Upper lobe of right lung (tissue), 1 donor: Measurements from ENCODE around the gene OR2F2. TPM values are rescaled to one million over a fixed set of nuclear protein-coding genes. Genes with fewer than 3 reads are reported as not detected.

Experiments
- ATAC-seq: fragments of 200-7000 bp; cut with Tn5 transposase; one replicate; pipeline ENCODE4 v1.9.1; 2020; ENCODE audit warnings: mild to moderate bottlenecking, moderate library complexity
- DNase-seq: peaks from one replicate; pipeline ENCODE4 v3.0.0-alpha.2; 2020
- H3K27ac ChIP-seq: fragments of 200-600 bp; one replicate; pipeline ENCODE4 v1.8.0; 2022
- H3K27me3 ChIP-seq: fragments of 200-600 bp; one replicate; pipeline ENCODE4 v1.8.0; 2022; ENCODE audit warnings: mild to moderate bottlenecking
- H3K36me3 ChIP-seq: fragments of 200-600 bp; one replicate; pipeline ENCODE4 v1.8.0; 2022
- H3K4me1 ChIP-seq: fragments of 200-600 bp; one replicate; pipeline ENCODE4 v1.8.0; 2022
- H3K4me3 ChIP-seq: fragments of 200-600 bp; one replicate; pipeline ENCODE4 v1.8.0; 2022; ENCODE audit warnings: mild to moderate bottlenecking
- H3K9me3 ChIP-seq: fragments of 200-600 bp; one replicate; pipeline ENCODE4 v1.8.0; 2022
- intact Hi-C: fragments of 100-400 bp; cut with DNase I; formaldehyde crosslinking; loops from one replicate; pipeline ENCODE4 v1.11.0; 2022
- total RNA-seq: library from RNA; stranded (reverse); fragmentation: NEBNext Ultra II Directional; extraction: Animal tissue kit (Norgen Biotek cat#: 25700); gene quantifications from one replicate; pipeline ENCODE4 v1.2.1, GENCODE V29; 2021
- TF ChIP-seq, protein P1 (sequence below): fragments of 200-600 bp; IDR thresholded peaks from one replicate; pipeline ENCODE4 v1.8.0; 2022; ENCODE audit warnings: antibody characterized with exemption
- donor health status: DM: no; HTN: yes; CAD: no; lungs with severe emphysema.

Gene OR2F2
- total RNA-seq, 1 donor from 2014 or later: not detected

DNA sequence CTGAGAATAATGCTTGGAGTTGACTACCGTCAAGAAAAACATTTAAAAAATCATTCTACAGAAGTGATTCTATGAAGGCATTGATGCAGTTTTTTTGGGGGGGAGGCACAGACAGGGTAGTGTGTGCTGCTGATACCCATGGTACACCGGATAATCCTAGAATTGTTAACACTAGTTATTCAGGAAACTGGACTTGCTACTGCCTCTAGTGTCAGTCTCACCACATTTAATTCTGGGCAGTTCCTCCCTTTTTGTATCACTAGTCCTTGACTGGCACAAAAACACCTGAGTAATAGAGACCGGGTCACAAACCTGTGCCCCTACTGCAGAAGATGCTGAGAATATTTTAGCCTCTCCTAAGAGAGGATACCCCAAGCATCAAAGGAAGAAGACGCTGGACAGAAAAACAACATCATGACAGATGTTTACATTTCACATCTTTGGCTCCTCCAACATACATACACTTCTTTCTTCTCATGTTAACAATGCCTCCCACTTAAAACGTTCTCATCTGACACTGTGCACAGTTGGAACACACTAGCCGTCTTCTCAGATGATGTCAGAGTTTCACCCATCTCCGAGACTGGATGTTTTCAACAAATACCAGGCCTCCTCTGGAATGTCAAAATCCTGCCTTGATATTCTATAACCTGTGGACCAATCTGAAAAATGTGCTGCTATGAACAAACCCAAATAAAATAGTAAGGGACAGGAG is 19.9 kb upstream of the OR2F2 start:
- DNase-seq: no peak
- Histone ChIP-seq H3K4me1 (no peaks in the 10 kb centered on the region), H3K27ac (no peak overlapping the region), H3K36me3 (no peaks in the 10 kb centered on the region), H3K4me3 (no peak overlapping the region), H3K9me3 (no peaks in the 10 kb centered on the region), H3K27me3 (no peaks in the 10 kb centered on the region)
- TF ChIP-seq, protein P1, sequence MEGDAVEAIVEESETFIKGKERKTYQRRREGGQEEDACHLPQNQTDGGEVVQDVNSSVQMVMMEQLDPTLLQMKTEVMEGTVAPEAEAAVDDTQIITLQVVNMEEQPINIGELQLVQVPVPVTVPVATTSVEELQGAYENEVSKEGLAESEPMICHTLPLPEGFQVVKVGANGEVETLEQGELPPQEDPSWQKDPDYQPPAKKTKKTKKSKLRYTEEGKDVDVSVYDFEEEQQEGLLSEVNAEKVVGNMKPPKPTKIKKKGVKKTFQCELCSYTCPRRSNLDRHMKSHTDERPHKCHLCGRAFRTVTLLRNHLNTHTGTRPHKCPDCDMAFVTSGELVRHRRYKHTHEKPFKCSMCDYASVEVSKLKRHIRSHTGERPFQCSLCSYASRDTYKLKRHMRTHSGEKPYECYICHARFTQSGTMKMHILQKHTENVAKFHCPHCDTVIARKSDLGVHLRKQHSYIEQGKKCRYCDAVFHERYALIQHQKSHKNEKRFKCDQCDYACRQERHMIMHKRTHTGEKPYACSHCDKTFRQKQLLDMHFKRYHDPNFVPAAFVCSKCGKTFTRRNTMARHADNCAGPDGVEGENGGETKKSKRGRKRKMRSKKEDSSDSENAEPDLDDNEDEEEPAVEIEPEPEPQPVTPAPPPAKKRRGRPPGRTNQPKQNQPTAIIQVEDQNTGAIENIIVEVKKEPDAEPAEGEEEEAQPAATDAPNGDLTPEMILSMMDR: no peak
- ATAC-seq: no peak
- intact Hi-C loops: no loop called here

DNA sequence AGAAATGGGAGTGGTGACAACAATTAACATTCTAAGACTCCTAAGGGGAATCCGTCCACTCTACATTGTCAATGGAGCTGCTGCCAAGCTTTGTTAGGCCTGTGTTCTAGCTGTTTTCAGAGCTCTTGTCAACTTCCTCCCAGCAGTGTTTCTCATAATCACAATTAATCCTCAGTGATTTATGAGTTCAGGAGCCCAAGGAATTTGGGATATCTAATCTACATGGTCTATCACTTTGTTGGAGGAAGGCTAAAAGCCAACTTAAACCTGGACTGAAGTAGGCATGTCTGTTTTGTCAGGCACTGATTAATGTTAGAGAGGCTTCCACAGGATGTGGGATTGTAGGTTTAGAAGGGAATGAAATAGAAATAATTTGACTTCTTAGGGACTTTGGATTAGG is 10.2 kb upstream of the OR2F2 start:
- intact Hi-C loops: no loop called here
- Histone ChIP-seq H3K36me3 (no peaks in the 10 kb centered on the region), H3K27ac (no peak overlapping the region), H3K4me3 (no peak overlapping the region), H3K4me1 (no peaks in the 10 kb centered on the region), H3K9me3 (no peaks in the 10 kb centered on the region), H3K27me3 (no peaks in the 10 kb centered on the region)
- TF ChIP-seq, protein P1: no peak
- ATAC-seq: no peak
- DNase-seq: no peak

DNA sequence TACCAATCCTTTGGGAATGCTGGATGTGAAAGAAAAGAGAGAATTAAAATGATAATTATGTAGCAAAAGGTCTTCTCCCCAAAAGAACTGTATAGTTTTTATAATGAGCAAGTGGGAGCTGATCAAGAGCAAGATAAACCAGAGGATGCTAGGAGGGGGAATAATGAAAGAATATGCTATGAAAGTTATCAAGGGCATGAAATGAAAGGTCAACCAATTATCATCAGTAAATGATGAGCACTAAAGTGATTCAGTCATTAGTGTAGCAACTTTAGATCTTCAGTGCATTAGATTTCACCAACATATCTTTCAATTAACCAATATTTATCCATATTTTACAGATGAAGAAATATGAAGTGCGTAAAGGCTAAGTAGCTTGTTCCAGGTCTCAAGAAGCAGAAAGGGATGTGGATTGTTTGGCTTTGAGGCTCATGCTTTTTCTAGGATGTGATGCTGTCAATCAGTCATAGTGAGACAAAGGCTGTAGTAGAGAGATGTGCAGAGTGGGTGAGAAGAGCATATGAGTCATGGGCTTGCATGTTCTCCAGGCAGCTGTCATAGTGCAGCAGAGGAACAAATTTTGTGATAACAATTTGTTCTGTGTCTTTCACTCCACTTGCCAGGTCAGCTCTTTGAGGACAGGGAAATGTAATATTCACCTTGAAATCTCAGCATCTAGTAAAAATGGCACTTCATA is 5.7 kb upstream of the OR2F2 start:
- H3K4me3 ChIP-seq: no peak overlapping the region
- DNase-seq: no peak
- TF ChIP-seq, protein P1: no peak
- no peaks in the 10 kb centered on the region for H3K36me3 ChIP-seq
- H3K9me3 ChIP-seq: no peaks in the 10 kb centered on the region
- ATAC-seq: no peak
- intact Hi-C loops: no loop called here
- H3K4me1 ChIP-seq: no peaks in the 10 kb centered on the region
- no peak overlapping the region for H3K27ac ChIP-seq
- no peaks in the 10 kb centered on the region for H3K27me3 ChIP-seq

DNA sequence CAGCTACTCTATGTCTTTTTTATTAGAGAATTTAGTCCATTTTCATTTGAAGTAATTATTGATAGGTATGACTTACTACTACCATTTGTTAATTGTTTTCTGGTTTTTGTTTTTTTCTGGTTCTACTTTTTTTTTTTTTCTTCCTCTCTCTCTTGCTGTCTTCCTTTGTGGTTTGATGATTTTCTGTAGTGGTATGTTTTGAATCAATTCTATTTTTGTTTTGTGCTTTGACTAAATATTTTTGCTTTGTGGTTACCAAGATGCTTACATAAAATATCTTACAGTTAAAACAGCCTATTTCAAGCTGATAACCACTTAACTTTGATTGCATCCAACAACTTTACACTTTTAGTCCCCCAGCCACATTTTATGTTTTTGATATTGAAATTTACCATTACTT is 3.3 kb upstream of the OR2F2 start:
- Histone ChIP-seq H3K27me3 (no peaks in the 10 kb centered on the region), H3K4me1 (no peaks in the 10 kb centered on the region), H3K27ac (no peak overlapping the region), H3K4me3 (no peak overlapping the region), H3K36me3 (no peaks in the 10 kb centered on the region), H3K9me3 (no peaks in the 10 kb centered on the region)
- intact Hi-C loops: no loop called here
- TF ChIP-seq, protein P1: no peak
- ATAC-seq (no peak), DNase-seq (no peak)

DNA sequence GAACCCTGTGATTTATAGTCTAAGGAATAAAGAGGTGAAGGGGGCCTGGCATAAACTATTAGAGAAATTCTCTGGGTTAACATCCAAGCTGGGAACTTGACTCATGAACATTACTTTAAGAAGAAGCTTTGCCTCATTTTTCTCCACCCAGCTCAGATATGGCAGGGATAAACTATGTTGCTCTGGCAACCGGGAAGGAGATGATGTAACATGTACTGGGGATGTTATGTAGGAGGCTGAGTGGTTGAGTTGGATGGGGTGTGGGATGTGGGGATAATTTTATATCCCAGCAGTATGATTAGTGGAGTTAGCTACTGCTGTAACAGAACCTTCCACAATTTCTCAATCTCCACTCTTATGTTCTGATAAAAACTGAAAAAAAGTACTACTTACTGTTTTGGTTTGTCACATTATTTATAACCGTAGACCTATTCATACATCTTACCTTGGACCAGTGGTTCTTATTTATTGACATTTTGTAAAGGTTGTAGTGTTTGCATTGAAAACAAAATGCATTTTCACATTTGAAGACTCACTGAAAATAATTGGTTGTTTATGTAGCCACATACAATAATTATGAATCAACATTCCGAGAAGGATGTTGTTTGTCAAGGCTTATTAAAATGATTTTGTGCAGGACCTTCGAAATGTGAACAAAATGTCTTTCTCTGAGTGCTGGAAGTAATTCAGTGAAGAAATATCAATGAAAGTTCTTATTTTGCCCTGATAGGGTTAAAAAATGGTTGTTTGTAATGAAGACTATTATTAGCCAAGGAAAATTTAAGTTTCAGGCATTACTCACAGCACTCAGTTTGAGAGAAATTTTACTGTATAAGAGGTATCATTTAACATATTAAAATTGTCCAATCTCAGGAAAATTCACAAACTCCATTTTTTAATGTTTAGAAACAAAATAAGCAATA is 1.3 kb downstream of the OR2F2 start:
- ATAC-seq: no peak
- TF ChIP-seq, protein P1: no peak
- no peak for DNase-seq
- Histone ChIP-seq H3K36me3 (no peaks in the 10 kb centered on the region), H3K27me3 (no peaks in the 10 kb centered on the region), H3K27ac (no peak overlapping the region), H3K4me1 (no peaks in the 10 kb centered on the region), H3K4me3 (no peak overlapping the region), H3K9me3 (no peaks in the 10 kb centered on the region)
- intact Hi-C loops: no loop called here
